GM21526 (cell line): ENCODE measurements around the gene PLB1.

ENCODE experiments used
- ATAC-seq: cut with Tn5 transposase; IDR thresholded peaks from one replicate; pipeline ENCODE4 v1.9.1; 2021; ENCODE audit warnings: moderate library complexity; ENCODE audit not compliant: unreplicated experiment, low FRiP score

PLB1 gene

DNA sequence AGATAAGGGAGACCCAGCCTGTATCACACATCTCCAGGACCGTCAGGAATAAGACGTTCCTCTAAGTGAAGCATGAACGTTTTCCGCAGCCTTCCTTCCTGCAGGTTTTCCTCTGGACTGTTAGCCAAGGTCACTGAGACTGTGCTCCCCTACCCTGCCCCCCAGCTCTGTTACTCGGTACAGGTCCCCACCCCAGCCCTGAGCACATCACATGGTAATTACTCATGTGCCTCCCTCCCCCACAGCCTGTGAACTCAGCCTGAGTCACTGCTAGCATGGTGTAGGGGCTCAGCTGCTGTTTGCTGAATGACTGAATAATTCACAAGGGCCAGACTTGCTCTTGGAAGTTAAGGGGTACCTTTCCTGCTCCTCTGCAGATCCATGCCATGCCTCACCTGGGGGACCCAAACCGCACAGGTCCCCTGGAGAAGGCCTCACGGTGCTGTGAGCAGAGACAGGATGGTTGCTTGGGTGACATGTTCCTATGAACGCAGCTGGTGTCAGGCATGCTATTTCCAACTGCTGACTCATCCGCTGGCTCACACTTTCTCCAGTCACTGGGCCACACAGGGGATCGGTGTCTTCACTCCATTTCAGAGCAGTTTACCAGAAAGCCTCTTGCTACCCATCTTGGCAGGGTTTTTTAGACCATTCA, 88.2 kb downstream of the PLB1 start:
- no peak for ATAC-seq

GRCh38 chr2:28586867-28587266, 91.0 kb downstream of the PLB1 start:
- no peak for ATAC-seq

DNA sequence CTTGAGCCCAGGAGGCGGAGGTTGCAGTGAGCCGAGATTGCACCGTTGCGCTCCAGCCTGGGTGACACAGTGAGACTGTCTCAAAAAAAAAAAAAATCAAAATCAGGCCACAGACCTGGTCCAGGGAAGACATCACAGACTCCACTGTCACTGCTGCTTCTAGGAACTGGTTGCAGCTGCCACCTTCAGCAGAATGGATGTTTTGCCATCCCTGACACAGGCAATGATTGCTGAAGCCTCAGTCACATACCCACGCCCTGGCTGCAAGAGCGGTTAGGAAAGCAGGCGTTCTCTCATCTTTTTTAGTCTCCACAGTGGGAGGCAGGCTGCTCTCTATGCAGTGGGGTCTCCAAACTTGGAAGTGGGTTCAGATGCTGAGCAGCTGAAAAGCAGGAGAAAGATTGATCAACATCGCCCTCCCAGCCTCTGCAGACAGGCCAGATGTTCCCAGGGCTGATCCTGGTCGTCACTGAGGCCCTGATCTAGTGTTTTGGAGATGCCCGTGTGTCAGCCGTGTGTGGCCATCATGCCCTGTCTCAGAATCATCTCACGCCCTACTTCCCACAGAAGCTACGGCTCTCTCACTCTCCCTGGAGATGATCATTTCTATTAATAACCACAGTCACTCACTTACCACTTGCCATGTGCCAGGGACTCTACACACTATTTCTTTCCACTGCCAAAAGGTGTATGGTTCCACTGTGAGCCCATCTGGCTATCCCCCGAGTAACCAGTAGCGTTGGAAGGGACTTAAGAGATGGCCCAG, 91.8 kb downstream of the PLB1 start:
- no peak for ATAC-seq

DNA sequence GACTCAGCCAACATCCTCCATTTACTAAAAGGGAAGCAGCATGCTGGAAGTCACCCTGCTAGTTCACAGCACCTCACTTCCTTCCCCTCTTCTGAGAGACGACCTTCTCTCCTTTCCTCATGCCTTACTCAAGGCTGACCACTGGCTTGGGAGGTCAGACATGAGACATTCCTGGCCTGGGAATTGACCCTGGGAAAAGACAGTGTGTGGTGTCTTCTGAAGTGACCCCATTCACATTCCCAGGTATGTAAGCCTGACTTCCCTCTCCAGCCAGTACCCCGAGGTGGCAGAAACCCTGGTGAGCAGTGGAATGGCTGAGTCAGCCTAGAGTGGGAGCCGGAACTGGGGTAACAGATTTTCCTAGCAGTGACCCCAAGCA, 92.4 kb downstream of the PLB1 start:
- no peak for ATAC-seq

DNA sequence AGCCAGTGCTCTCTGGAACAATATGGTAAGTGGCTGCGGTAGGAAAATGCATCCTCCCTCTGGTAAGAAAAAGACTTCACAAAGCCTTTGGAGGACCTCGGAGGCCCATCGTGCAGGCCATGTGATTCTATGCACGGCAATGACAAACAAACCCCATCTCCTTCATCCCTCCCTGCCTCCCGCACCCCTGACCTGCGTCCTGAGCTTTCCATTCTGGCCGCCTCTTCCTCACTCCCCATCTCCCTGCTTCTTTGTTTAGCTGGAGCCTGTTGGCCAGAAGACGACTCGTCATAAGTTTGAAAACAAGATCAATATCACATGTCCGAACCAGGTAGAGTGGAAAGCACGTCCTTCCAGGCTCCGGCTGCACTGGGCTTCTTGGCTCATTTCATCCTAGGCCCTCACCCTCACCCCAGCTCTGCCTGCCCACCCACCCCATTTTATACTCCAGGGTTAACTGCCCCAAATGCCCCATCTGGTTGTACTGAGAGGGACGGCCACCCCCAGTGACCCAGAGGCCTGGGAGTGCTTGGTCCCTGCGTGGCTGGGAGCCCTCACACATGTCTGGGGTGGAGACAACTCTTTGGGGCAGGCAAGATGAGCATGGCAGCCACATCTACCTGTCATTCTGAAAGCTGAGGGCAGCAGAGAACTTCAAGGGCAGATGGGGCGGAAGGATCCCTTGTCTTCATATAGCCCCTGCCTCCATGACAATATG, 94.0 kb downstream of the PLB1 start:
- ATAC-seq: no peak

- no peak for ATAC-seq
Observed at GRCh38 chr2:28590496-28591301, 94.8 kb downstream of the PLB1 start.

DNA sequence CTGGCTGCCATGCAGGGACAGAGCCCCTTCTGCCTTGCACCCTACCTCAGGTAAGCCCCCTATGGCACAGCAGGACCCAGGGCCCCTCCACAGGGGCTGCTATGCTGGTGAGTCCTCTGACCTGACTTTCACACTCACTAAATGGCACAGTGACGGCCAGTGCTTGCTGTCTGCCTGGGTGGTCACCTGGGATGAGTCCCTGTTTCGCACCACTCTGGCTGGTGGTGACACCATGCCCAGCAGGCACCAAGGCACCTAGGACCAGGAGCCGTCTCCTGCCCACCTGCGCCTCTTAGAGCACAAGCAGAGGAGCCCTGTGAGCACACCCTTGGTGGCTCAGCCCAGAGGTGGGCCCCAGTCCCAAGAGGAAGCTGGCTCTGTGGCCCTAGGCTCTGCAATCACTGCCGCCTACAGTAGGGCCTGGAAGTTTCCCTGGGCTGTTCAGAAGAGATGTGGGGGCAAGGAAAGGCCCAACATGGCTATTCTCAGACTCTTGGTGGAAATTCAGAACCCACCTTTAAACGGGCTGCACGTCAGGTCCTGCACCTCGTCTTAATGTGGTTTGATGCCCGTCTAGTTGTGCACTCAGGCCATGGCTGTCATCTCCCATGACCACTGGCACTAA, 96.0 kb downstream of the PLB1 start:
- no peak for ATAC-seq

DNA sequence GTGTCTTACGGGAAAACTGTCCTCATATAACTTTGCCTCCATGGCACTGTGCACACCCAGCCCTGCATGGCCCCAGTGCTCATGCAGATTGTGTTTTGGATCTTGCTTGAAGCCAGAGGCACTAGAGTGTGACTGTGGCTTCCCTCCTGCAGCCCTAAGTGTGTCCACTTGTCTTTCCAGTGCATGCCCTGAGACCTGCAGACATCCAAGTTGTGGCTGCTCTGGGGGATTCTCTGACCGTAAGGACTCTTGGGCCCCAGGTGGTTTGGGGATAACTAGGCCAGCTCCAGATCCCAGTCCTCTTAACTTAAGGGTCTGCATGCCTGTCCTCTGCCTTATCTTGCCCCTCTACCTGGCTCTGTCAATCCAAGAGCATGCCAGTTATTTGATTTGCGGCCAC, 96.6 kb downstream of the PLB1 start:
- ATAC-seq: no peak

DNA sequence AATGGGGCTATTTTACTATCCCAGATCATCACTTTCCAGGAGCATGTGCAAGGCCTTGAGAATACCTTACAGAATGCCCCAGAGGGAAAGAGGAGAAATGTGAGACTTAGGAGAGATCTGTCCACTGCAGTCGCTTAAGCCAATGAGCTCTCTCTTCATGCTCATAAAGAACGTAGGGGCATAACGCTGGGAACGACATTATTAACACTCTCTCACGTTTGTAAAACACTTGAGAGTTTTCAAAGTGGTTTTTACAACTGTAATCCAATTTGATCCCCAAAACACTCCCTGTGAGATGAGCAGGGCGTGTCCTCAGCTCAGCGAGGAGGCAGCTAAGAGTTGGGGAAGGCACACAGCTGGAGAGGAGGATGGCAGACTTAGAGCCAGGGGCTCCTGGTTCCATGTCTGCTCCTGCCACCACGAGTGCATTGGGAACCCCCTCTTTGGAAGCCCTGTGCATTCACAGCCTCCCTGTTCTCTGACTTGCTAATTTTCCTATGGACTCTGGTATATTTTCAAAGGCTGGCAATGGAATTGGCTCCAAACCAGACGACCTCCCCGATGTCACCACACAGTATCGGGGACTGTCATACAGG, 97.4 kb downstream of the PLB1 start:
- no peak for ATAC-seq

GRCh38 chr2:28594000-28594331, 98.1 kb downstream of the PLB1 start:
- ATAC-seq: no peak

DNA sequence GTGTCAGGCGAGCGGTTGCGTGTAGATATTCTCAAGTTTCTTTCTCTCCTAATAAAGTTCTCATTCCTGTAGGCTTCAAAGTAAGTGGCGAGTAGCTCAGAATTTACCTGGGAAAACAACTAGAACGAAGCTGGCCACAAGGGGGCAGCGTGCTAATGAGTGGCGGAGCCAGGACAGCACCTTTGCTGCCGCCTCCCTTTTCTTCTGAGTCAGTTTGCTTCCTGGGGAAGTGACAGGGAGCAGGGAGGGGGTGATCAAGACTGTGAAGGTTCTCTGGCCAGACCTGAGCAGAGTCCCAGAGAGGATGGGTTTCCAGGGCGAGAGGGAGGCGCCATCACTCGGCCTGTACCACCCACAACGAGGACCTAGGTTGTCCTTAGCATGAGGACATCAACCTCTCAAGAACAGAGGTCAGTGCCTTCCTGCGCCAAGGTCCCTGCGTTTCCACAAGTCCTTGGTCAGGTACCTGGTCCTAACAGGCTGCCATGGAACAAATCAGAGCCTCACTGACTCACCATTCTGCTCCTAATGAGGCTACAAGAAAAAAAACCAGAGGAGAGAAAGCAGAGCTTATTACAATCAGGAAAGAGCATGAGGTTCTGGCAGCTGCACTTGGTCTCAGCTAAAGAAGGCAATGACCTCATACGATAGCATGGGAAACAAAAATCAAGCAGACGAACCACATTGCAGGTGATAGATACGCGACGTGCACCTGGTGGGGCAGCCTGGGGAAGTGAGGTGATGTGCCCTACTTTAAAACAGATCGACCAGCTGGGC, 98.7 kb downstream of the PLB1 start:
- ATAC-seq: no peak

DNA sequence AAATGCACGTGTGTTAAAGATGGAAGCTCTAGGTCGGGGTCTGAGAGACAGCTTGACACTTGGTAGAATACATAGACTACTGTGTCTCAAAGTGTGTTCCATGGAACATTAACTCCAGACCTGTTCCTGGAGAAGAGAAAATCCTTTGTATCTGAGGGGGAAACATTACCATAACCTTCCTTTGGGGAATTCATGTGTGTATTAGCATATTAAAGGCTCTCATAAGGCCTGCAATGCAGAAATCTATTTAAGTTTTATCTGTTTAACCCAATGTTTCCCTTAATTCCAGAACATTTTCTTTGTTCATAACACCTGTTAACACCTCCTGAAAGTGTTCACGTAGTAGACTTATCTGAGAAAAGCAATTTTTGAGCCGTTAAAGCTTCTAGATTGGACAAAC, 99.5 kb downstream of the PLB1 start:
- ATAC-seq: no peak

DNA sequence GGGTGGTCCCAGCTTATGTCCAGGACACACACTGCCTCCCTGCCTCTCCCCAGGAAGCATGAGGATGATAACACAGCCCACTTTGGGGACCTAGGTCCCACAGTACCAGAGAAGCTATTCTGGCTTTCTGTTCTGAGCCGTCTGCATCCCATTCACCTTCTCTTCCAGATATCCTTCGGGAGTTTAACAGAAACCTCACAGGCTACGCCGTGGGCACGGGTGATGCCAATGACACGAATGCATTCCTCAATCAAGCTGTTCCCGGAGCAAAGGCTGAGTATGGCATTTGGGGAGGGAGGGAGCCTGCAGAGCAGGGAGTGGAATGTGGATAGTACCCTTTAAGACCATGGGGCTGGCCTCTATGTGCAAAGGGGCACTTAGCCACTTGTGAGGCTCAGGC, 102.6 kb downstream of the PLB1 start:
- no peak for ATAC-seq

GRCh38 chr2:28600181-28600580, 104.3 kb downstream of the PLB1 start:
- no peak for ATAC-seq

DNA sequence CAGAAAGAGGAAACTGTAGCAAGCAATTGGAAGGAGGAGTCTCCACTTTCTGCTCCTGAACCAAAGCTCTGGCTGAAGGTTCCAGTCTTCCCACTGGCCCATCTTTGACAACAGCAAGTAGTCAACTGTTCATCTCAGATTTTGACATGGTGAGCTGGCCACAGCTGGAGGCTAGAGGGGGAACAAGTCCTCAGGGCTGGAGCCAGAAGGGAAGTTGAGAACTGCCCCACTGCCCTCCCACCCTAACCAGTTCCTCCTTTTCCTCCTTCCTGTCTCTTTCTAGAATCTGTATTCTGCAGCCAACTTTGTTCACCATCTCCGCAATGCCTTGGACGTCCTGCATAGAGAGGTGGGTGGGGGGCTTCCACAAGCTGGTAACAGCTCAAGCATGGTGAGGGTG, 105.8 kb downstream of the PLB1 start:
- ATAC-seq: no peak

DNA sequence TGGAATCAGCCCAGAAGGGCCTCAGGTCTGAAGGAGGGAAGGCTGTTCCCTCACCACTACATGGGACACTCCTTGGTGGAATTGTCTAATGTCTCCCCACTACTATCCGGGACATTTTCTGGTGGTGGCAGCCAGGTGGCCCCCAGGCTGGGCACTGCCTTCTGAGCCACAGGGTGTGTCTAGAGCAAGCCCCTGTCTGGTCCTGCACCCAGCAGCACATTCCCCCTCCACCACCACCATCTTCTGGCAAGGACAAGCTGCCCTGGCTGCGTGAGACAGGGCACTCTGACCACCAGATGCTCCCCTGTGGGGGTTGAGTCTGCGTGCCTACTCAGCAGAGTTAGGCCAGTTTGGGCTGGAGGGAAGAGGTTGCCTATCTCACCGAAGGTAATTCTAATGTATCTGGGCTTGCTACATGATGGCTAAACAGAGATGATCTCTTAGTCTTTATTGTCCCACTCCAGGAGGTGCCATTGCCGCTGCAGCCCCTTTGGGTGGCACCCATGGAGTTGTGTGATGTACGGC, 106.3 kb downstream of the PLB1 start:
- no peak for ATAC-seq

- no peak for ATAC-seq
Observed at GRCh38 chr2:28602751-28603639, 107.1 kb downstream of the PLB1 start.

DNA sequence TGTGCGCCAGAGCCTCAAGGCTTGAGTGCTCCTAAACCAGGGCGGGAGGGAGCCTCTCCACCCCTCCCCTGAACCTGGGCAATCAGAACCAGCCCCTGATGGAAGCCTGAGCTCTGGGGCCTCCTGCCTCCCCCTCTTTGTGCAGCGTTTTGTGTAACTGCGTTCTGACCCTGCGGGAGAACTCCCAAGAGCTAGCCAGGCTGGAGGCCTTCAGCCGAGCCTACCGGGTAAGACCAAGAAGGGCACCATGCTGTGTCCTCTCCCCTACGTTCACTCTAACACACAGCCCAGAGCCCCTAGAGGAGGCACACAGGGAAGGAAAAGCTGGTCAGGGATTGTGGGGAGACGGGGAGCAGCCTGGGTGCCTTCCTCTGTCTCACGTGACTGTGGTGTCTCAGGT, 108.0 kb downstream of the PLB1 start:
- ATAC-seq: no peak
